ENCODE measurements around the gene CHMP5. TPM values are rescaled to one million over a fixed set of nuclear protein-coding genes. Genes with fewer than 3 reads are reported as not detected.

CHMP5 gene
- total RNA-seq, 1 donor from 2014 or later: 108 TPM

DNA sequence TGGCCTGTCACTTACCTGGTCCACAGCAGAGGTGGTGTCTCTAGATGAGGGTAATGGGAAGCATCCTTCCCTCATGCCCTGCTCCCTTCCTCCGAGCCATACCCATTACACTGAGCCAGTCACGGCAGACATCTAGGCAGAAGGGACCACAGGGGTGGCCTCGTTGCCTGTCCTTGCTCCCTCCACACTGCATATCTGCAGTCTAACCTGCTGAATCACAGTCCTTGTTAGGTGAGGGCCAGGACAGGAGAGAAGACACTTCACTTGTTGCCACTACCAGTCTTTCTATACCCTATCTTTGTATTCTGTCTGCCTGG, 43.3 kb upstream of the CHMP5 start:
- H3K36me3 Mint-ChIP-seq (ENCODE audit: low read depth, unreplicated experiment): no peaks in the 10 kb centered on the region
- no peak for DNase-seq (ENCODE audit: low read depth)
- H3K4me3 Mint-ChIP-seq (ENCODE audit: unreplicated experiment): no peak overlapping the region
- no peak overlapping the region for H3K9ac ChIP-seq (ENCODE audit: low read length)
- no peak for FAIRE-seq
- no peaks in the 10 kb centered on the region for H3K79me2 ChIP-seq (ENCODE audit: insufficient read depth, low read length)
- H3K9me3 ChIP-seq (ENCODE audit: insufficient read depth, low read depth, low read length): no peaks in the 10 kb centered on the region
- H3K36me3 ChIP-seq (ENCODE audit: insufficient read depth, low read length): no peaks in the 10 kb centered on the region
- H3K4me1 Mint-ChIP-seq (ENCODE audit: low read depth, unreplicated experiment): no peaks in the 10 kb centered on the region
- no peak overlapping the region for H3K27ac Mint-ChIP-seq (ENCODE audit: unreplicated experiment)
- no peak overlapping the region for H3K27ac ChIP-seq (ENCODE audit: low read depth, low read length)
- no peak overlapping the region for H3K4me3 ChIP-seq (ENCODE audit: insufficient read depth, low read depth, low read length)
- H3K9me3 Mint-ChIP-seq (ENCODE audit: unreplicated experiment): no peaks in the 10 kb centered on the region
- no peak overlapping the region for H2AFZ ChIP-seq (ENCODE audit: low read depth, low read length)
- peaks cover 16% of the 10 kb centered on the region for H3K27me3 Mint-ChIP-seq (ENCODE audit: low read depth, unreplicated experiment)
- peaks cover 3% of the 10 kb centered on the region for H3K4me1 ChIP-seq (ENCODE audit: insufficient read depth, low read length)
- TF ChIP-seq, protein P1, sequence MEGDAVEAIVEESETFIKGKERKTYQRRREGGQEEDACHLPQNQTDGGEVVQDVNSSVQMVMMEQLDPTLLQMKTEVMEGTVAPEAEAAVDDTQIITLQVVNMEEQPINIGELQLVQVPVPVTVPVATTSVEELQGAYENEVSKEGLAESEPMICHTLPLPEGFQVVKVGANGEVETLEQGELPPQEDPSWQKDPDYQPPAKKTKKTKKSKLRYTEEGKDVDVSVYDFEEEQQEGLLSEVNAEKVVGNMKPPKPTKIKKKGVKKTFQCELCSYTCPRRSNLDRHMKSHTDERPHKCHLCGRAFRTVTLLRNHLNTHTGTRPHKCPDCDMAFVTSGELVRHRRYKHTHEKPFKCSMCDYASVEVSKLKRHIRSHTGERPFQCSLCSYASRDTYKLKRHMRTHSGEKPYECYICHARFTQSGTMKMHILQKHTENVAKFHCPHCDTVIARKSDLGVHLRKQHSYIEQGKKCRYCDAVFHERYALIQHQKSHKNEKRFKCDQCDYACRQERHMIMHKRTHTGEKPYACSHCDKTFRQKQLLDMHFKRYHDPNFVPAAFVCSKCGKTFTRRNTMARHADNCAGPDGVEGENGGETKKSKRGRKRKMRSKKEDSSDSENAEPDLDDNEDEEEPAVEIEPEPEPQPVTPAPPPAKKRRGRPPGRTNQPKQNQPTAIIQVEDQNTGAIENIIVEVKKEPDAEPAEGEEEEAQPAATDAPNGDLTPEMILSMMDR (IDR thresholded peaks at IDR 0.05; ENCODE audit: insufficient read depth, low read depth, low read length): no peak
- no peak for TF ChIP-seq EZH2 (IDR thresholded peaks at IDR 0.05; ENCODE audit: insufficient read depth, low read length)
- no peaks in the 10 kb centered on the region for H4K20me1 ChIP-seq (ENCODE audit: insufficient read depth, low read length)
- peaks cover 13% of the 10 kb centered on the region for H3K27me3 ChIP-seq (ENCODE audit: insufficient read depth, low read length)
- no peak overlapping the region for H3K4me2 ChIP-seq (ENCODE audit: low read length)

DNA sequence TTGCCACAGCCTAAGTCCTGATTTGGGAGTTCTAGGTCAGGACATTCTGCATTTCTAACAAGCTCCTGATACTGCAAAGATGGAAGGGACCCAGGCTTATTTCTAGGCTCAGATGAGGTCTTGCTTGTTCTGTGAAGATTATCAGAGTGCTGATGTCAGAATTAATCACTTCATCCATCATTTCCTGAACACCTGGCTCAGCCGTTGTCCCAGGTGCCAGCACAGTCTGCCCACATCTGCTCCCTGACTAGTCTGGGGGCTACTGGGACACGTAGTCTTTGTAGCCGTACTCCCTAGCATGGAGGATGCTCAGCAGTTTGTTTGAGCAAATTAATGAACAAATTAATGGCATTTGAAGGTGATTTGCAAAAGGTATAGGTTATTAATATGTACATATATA, 42.8 kb upstream of the CHMP5 start:
- Histone ChIP-seq H3K4me3 (ENCODE audit: insufficient read depth, low read depth, low read length) (no peak overlapping the region), H3K9ac (ENCODE audit: low read length) (no peak overlapping the region), H3K27ac (ENCODE audit: low read depth, low read length) (no peak overlapping the region), H3K36me3 (ENCODE audit: insufficient read depth, low read length) (no peaks in the 10 kb centered on the region), H4K20me1 (ENCODE audit: insufficient read depth, low read length) (no peaks in the 10 kb centered on the region), H3K4me1 (ENCODE audit: insufficient read depth, low read length) (peaks cover 3% of the 10 kb centered on the region), H3K9me3 (ENCODE audit: insufficient read depth, low read depth, low read length) (no peaks in the 10 kb centered on the region), H3K79me2 (ENCODE audit: insufficient read depth, low read length) (no peaks in the 10 kb centered on the region), H3K27me3 (ENCODE audit: insufficient read depth, low read length) (peaks cover 8% of the 10 kb centered on the region), H2AFZ (ENCODE audit: low read depth, low read length) (no peak overlapping the region), H3K4me2 (ENCODE audit: low read length) (no peak overlapping the region)
- H3K4me1 Mint-ChIP-seq (ENCODE audit: low read depth, unreplicated experiment): no peaks in the 10 kb centered on the region
- no peak overlapping the region for H3K27ac Mint-ChIP-seq (ENCODE audit: unreplicated experiment)
- H3K4me3 Mint-ChIP-seq (ENCODE audit: unreplicated experiment): no peak overlapping the region
- peaks cover 13% of the 10 kb centered on the region for H3K27me3 Mint-ChIP-seq (ENCODE audit: low read depth, unreplicated experiment)
- FAIRE-seq: no peak
- DNase-seq (ENCODE audit: low read depth): no peak
- no peaks in the 10 kb centered on the region for H3K9me3 Mint-ChIP-seq (ENCODE audit: unreplicated experiment)
- no peak for TF ChIP-seq EZH2 (IDR thresholded peaks at IDR 0.05; ENCODE audit: insufficient read depth, low read length)
- TF ChIP-seq, protein P1 (IDR thresholded peaks at IDR 0.05; ENCODE audit: insufficient read depth, low read depth, low read length): no peak
- H3K36me3 Mint-ChIP-seq (ENCODE audit: low read depth, unreplicated experiment): no peaks in the 10 kb centered on the region

DNA sequence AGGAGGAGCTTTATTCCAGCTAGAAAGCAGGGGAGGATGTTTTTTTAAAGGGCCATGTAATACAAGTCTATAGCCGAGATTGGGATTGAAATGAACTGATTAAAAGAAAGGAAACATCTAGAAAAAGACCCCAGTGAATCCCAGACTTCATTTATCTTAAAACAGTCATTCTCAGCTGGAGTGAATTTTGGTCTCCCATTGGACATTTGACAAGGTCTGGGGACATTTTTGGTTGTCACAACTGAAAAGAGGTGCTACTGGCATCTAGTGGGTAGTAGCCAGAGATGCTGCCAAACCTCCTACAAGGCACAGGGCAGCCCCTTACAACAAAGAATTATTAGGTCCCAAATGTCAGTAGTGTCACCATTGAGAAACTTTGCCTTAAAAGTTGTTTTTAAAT, 41.2 kb upstream of the CHMP5 start:
- no peak overlapping the region for H2AFZ ChIP-seq (ENCODE audit: low read depth, low read length)
- peaks cover 12% of the 10 kb centered on the region for H3K27me3 Mint-ChIP-seq (ENCODE audit: low read depth, unreplicated experiment)

More for the DNA sequence above, 41.2 kb upstream of the CHMP5 start:
- Histone ChIP-seq H3K36me3 (ENCODE audit: insufficient read depth, low read length) (no peaks in the 10 kb centered on the region), H3K79me2 (ENCODE audit: insufficient read depth, low read length) (no peaks in the 10 kb centered on the region), H3K4me3 (ENCODE audit: insufficient read depth, low read depth, low read length) (no peak overlapping the region), H4K20me1 (ENCODE audit: insufficient read depth, low read length) (no peaks in the 10 kb centered on the region), H3K4me2 (ENCODE audit: low read length) (no peak overlapping the region), H3K9me3 (ENCODE audit: insufficient read depth, low read depth, low read length) (no peaks in the 10 kb centered on the region), H3K9ac (ENCODE audit: low read length) (no peak overlapping the region), H3K4me1 (ENCODE audit: insufficient read depth, low read length) (peaks cover 3% of the 10 kb centered on the region), H3K27ac (ENCODE audit: low read depth, low read length) (no peak overlapping the region), H3K27me3 (ENCODE audit: insufficient read depth, low read length) (peaks cover 5% of the 10 kb centered on the region)
- Mint-ChIP-seq H3K27ac (ENCODE audit: unreplicated experiment) (no peak overlapping the region), H3K4me3 (ENCODE audit: unreplicated experiment) (no peak overlapping the region), H3K9me3 (ENCODE audit: unreplicated experiment) (no peaks in the 10 kb centered on the region), H3K4me1 (ENCODE audit: low read depth, unreplicated experiment) (no peaks in the 10 kb centered on the region), H3K36me3 (ENCODE audit: low read depth, unreplicated experiment) (no peaks in the 10 kb centered on the region)
- no peak for DNase-seq (ENCODE audit: low read depth)
- no peak for FAIRE-seq
- TF ChIP-seq, protein P1 (IDR thresholded peaks at IDR 0.05; ENCODE audit: insufficient read depth, low read depth, low read length): peak; percentile 13
- TF ChIP-seq EZH2 (IDR thresholded peaks at IDR 0.05; ENCODE audit: insufficient read depth, low read length): no peak

Data from astrocyte (in vitro differentiated cells and primary cell).